Ovary (tissue), 9 donors: ENCODE measurements around the gene MACIR. TPM values are rescaled to one million over a fixed set of nuclear protein-coding genes. Genes with fewer than 3 reads are reported as not detected.

ENCODE experiments used
- DNase-seq, 5 donors: peaks; one replicate each; pipeline ENCODE4 v3.0.0-alpha.2; 2019 to 2020
- H3K27ac ChIP-seq, 2 donors: fragments of 200-600 bp; one replicate each; pipeline versions ENCODE4 v1.5.1 to v1.8.0; 2019 to 2022
- H3K27me3 ChIP-seq: fragments of 200-600 bp; one replicate; pipeline ENCODE4 v1.8.0; 2022
- H3K36me3 ChIP-seq: fragments of 200-600 bp; sonication (generic); one replicate; pipeline ENCODE4 v1.5.1; 2019
- H3K4me1 ChIP-seq: one replicate; pipeline ENCODE4 v1.8.1; 2013; ENCODE audit warnings: mild to moderate bottlenecking, moderate library complexity; ENCODE audit not compliant: insufficient read depth
- H3K4me3 ChIP-seq: fragments of 200-600 bp; sonication (generic); one replicate; pipeline ENCODE4 v1.5.1; 2017
- H3K9me3 ChIP-seq, 2 donors: fragments of 200-600 bp in 1 of 2; sonication (generic) in 1 of 2; one replicate each; pipeline versions ENCODE4 v1.5.1 to v1.8.1; 2013 to 2019; ENCODE audit warnings: mild to moderate bottlenecking in 1 of 2, moderate library complexity in 1 of 2
- CTCF ChIP-seq, 3 donors: fragments of 450-650 bp in 2 of 3; fragments of 200-600 bp in 1 of 3; IDR thresholded peaks; one replicate each; pipeline versions ENCODE4 v1.5.1 to v1.8.0; 2016 to 2022; ENCODE audit warnings: antibody characterized with exemption in 3 of 3, mild to moderate bottlenecking in 1 of 3
- EP300 ChIP-seq: sonication (generic); formaldehyde crosslinking; IDR thresholded peaks from one replicate; pipeline ENCODE4 v1.6.1; 2017; ENCODE audit warnings: antibody characterized with exemption
- POLR2A ChIP-seq: fragments of 450-650 bp; IDR thresholded peaks from one replicate; pipeline ENCODE4 v1.6.1; 2017; ENCODE audit warnings: antibody characterized with exemption, mild to moderate bottlenecking, moderate library complexity
- whole genome bisulfite sequencing, 3 donors: extraction: QIAGEN DNeasy Blood & Tissue Kit in 1 of 3; methylation state at CpG; one replicate each; pipeline versions ENCODE4 v1.1.5 to v1.1.7; 2013 to 2017; 5-methylcytosine and 5-hydroxymethylcytosine counted together
- intact Hi-C, 4 donors: fragments of 100-400 bp; cut with DNase I; formaldehyde crosslinking; loops; one replicate each; pipeline versions ENCODE4 v1.11.0 to v1.15.1; 2022 to 2023
- polyA plus RNA-seq, 2 donors: library from polyadenylated mRNA; stranded (reverse); fragments of 200-250 nt in 1 of 2; fragments of 350-450 nt in 1 of 2; fragmentation: Illumina TruSeq in 1 of 2; extraction: RNeasy Lipid Tissue Mini Kit (QIAGEN cat#74804) in 1 of 2; gene quantifications; one replicate each; pipeline ENCODE4 v1.2.3, GENCODE V29; 2013 to 2014
- total RNA-seq, 7 donors: library from RNA; depleted of rRNA in 2 of 7; stranded (reverse); fragments of >200 nt in 2 of 7; fragmentation: NEBNext Ultra II Directional in 3 of 7; extraction: Animal tissue kit (Norgen Biotek cat#: 25700) in 3 of 7; gene quantifications; one replicate each; pipeline versions ENCODE4 v1.1.0 to v1.2.4, GENCODE V29; 2016 to 2023
- donor health status: DM: no; HTN: no; CAD: no; lungs with moderate emphysema.
- donor health status: DM: no; HTN: no; CAD: no.
- donor health status: Bipolar disorder and iron deficiency.
- donor health status: DM: yes; HTN: yes; CAD: no.
- donor health status: DM: no; HTN: no; CAD: no.
- donor health status: DM: yes; HTN: yes; CAD: no.

Gene MACIR
- total and polyA plus RNA-seq, 9 donors: 3.4 to 7.2 (median 4.3) TPM

DNA sequence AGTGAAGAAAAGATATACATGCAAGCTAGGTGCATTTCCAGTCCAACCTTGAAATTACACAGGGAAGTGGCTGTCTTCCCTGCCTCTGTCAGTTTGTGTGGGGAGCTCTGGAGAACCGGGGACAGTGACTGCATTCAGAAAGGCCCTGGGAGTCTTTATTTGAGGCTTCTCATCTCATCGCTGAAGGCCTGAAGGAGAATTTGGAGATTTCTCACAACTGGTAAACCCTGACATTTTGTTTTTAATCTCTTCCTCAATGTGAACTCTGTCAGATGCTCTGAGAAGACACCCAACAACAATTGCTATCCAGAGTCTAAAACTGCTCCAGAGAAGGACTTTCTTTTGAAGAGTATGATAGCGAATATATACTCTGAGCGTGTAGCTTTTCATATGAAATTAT is 33.0 kb downstream of the MACIR start:
- Histone ChIP-seq H3K27me3 (no peaks in the 10 kb centered on the region), H3K27ac (no peak overlapping the region), H3K4me1 (no peaks in the 10 kb centered on the region), H3K9me3 (no peaks in the 10 kb centered on the region), H3K36me3 (no peaks in the 10 kb centered on the region), H3K4me3 (no peak overlapping the region)
- whole genome bisulfite sequencing, 3 donors: 93 to 96% (median 96%) methylated on average over 4 of the region's 4 CpGs
- intact Hi-C loops: no loop called here
- DNase-seq: no peak
- no peak for TF ChIP-seq POLR2A
- no peak for TF ChIP-seq CTCF (IDR thresholded peaks at IDR 0.05)
- no peak for TF ChIP-seq EP300

DNA sequence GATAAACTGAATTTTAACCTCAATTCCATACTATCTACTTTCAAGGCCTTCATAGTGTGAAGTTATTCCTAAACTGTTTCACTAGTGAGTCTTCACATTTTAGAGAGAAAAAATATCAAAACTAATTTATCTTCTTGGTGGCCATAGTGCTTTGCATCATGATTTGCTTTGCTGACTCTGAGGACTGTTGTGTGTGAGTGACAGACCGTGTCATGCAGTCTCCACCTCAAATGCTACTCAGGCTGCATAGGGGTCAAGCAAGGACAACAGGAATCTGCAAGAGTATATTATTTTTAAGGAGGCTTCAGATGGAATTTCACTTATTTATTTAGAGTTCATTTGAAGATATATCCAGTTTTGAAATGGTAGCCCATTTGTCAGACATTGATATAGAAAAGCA is 34.5 kb downstream of the MACIR start:
- Histone ChIP-seq H3K27ac (no peak overlapping the region), H3K4me3 (no peak overlapping the region), H3K27me3 (no peaks in the 10 kb centered on the region), H3K9me3 (no peaks in the 10 kb centered on the region), H3K4me1 (no peaks in the 10 kb centered on the region), H3K36me3 (no peaks in the 10 kb centered on the region)
- intact Hi-C loops: no loop called here
- TF ChIP-seq POLR2A (no peak), EP300 (no peak), CTCF (IDR thresholded peaks at IDR 0.05) (no peak)
- DNase-seq: no peak
- 75 to 98% (median 85%) methylated on average over 1 of the region's 1 CpG for WGBS, 3 donors

GRCh38 chr5:103293719-103294118 is 35.2 kb downstream of the MACIR start:
- DNase-seq: no peak
- TF ChIP-seq CTCF (IDR thresholded peaks at IDR 0.05) (no peak), EP300 (no peak), POLR2A (no peak)

DNA sequence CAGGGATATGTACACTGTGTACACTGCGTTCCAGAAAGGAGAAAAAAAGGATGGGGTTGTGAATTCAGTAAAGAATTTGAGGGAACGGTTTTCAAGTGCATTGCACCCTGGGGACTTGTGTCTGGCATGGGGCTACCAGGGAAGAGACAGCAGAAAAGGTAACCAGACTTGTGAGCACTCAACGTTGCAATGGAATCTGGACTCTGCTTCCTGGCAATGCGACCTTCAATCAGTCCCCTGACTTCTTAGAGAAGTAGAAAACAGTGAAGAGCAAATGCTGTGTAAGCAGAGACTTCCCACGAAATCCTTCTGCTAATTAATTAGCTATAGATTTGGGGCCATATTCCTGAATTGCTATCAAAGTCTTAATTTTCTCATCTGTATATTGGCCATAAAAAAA is 36.3 kb downstream of the MACIR start:
- no peaks in the 10 kb centered on the region for H3K9me3 ChIP-seq
- H3K4me3 ChIP-seq: no peak overlapping the region
- DNase-seq: no peak
- intact Hi-C loops: no loop called here
- 72 to 80% (median 77%) methylated on average over 5 of the region's 5 CpGs for WGBS, 3 donors
- H3K36me3 ChIP-seq: no peaks in the 10 kb centered on the region
- no peaks in the 10 kb centered on the region for H3K4me1 ChIP-seq
- H3K27ac ChIP-seq: no peak overlapping the region
- TF ChIP-seq POLR2A (no peak), EP300 (no peak), CTCF (IDR thresholded peaks at IDR 0.05) (no peak)
- H3K27me3 ChIP-seq: no peaks in the 10 kb centered on the region

More at GRCh38 chr5:103293719-103294118, 35.2 kb downstream of the MACIR start:
- Histone ChIP-seq H3K27me3 (no peaks in the 10 kb centered on the region), H3K4me1 (no peaks in the 10 kb centered on the region), H3K36me3 (no peaks in the 10 kb centered on the region), H3K4me3 (no peak overlapping the region), H3K27ac (no peak overlapping the region), H3K9me3 (no peaks in the 10 kb centered on the region)
- intact Hi-C loops: no loop called here
- 16 to 42% (median 27%) methylated on average over 3 of the region's 3 CpGs for WGBS, 3 donors

DNA sequence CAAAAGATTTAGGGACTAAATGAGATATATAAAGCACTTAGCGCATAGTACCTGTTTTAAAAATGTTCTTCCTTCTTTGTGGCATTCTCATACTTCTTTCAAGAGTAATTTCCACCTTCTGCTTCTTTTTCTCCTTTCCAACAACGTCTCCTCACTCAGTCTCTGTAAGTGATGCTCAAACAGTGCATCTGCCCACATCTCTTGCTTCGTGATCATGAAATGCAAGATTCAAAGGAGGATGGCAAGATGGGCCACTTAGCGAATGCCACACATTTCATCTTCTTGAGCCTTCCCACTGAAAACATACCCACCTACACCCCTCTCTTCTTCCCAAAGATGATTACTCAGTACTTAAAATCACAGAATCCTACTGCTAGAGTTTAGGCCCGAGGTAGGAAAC is 36.9 kb downstream of the MACIR start:
- H3K4me3 ChIP-seq: no peak overlapping the region
- intact Hi-C loops: no loop called here
- H3K27me3 ChIP-seq: no peaks in the 10 kb centered on the region
- H3K36me3 ChIP-seq: no peaks in the 10 kb centered on the region
- no peaks in the 10 kb centered on the region for H3K4me1 ChIP-seq
- 92 to 95% (median 92%) methylated on average over 5 of the region's 5 CpGs for WGBS, 3 donors
- TF ChIP-seq POLR2A (no peak), EP300 (no peak), CTCF (IDR thresholded peaks at IDR 0.05) (no peak)
- no peaks in the 10 kb centered on the region for H3K9me3 ChIP-seq
- H3K27ac ChIP-seq: no peak overlapping the region
- no peak for DNase-seq
